H1 (cell line): ENCODE data around the gene CMSS1. TPM values are rescaled to one million over a fixed set of nuclear protein-coding genes. Genes with fewer than 3 reads are reported as not detected.

Experiments used
- CTCF ChIA-PET: fragments of 300-600 bp; sonication (Branson Sonifier 250); formaldehyde crosslinking; loops from one replicate; lab custom pipeline; 2021; ENCODE audit not compliant: partially characterized antibody; lab: Charles Lee
- POLR2A ChIA-PET: fragments of 300-600 bp; sonication (Branson Sonifier 250); formaldehyde crosslinking; loops from one replicate; lab custom pipeline; 2021; ENCODE audit warnings: inconsistent platforms; ENCODE audit not compliant: partially characterized antibody; lab: Charles Lee
- DNase-seq, 2 experiments: peaks; one replicate each; pipeline versions ENCODE4 v3.0.0 to v3.0.0-alpha.2; 2010 to 2022; ENCODE audit warnings: low spot score in 2 of 2, low read depth in 1 of 2, mixed read lengths in 1 of 2
- FAIRE-seq: peaks from 2 replicates; lab custom pipeline; 2011; peaks lifted over from hg19 to GRCh38; lab: Jason Lieb, UNC
- H2AFZ ChIP-seq: 2 replicates; pipeline ENCODE4 v1.8.1; 2012; ENCODE audit warnings: low read length, inconsistent platforms
- H2AK5ac ChIP-seq: 2 replicates; pipeline ENCODE4 v1.6.1; 2013; ENCODE audit warnings: low read depth, low read length
- H2BK120ac ChIP-seq: replicated peaks from 2 replicates; pipeline ENCODE3; 2013; ENCODE audit warnings: low read depth, low read length, inconsistent platforms
- H2BK12ac ChIP-seq: 2 replicates; pipeline ENCODE4 v1.6.1; 2013; ENCODE audit warnings: low read depth, low read length
- H2BK15ac ChIP-seq: 2 replicates; pipeline ENCODE4 v1.6.1; 2013; ENCODE audit warnings: low read length
- H2BK20ac ChIP-seq: 2 replicates; pipeline ENCODE4 v1.6.1; 2013; ENCODE audit warnings: low read length
- H2BK5ac ChIP-seq: 2 replicates; pipeline ENCODE4 v1.6.1; 2013; ENCODE audit warnings: low read depth, low read length
- H3K14ac ChIP-seq: 2 replicates; pipeline ENCODE4 v1.6.1; 2013; ENCODE audit warnings: inconsistent platforms; ENCODE audit not compliant: insufficient read length
- H3K18ac ChIP-seq: 2 replicates; pipeline ENCODE4 v1.6.1; 2013; ENCODE audit warnings: low read length; ENCODE audit errors: extremely low read depth
- H3K23ac ChIP-seq: 2 replicates; pipeline ENCODE4 v1.6.1; 2013; ENCODE audit warnings: inconsistent platforms; ENCODE audit not compliant: insufficient read length
- H3K23me2 ChIP-seq: 2 replicates; pipeline ENCODE4 v1.6.1; 2013; ENCODE audit warnings: low read depth, low read length
- H3K27ac ChIP-seq: 2 replicates; pipeline ENCODE4 v1.6.1; 2011; ENCODE audit warnings: low read depth, low read length, inconsistent platforms
- H3K27me3 ChIP-seq, 4 experiments: replicated peaks in 1 of 4; 1 replicate in 1 of 4; 2 replicates in 3 of 4; pipeline versions ENCODE4 v1.6.1 to v1.8.1; 2011 to 2013; ENCODE audit warnings: low read length in 3 of 4, mild to moderate bottlenecking in 3 of 4, inconsistent platforms in 2 of 4, mixed read lengths in 2 of 4, moderate library complexity in 1 of 4; ENCODE audit not compliant: control insufficient read depth in 3 of 4, insufficient read depth in 3 of 4; ENCODE audit errors: extremely low read depth in 1 of 4
- H3K36me3 ChIP-seq, 4 experiments: 2 replicates each; pipeline versions ENCODE4 v1.6.1 to v1.8.1; 2011 to 2013; ENCODE audit warnings: mild to moderate bottlenecking in 4 of 4, low read length in 3 of 4, moderate library complexity in 2 of 4, control low read depth in 1 of 4, inconsistent platforms in 1 of 4; ENCODE audit not compliant: insufficient read depth in 4 of 4, control insufficient read depth in 2 of 4
- H3K4ac ChIP-seq: replicated peaks from 2 replicates; pipeline ENCODE3; 2013; ENCODE audit warnings: low read length, low read depth, mixed read lengths, inconsistent platforms; ENCODE audit not compliant: insufficient read length
- H3K4me1 ChIP-seq, 4 experiments: replicated peaks in 1 of 4; 1 replicate in 1 of 4; 2 replicates in 3 of 4; pipeline versions ENCODE4 v1.6.1 to v1.8.1; 2011 to 2013; ENCODE audit warnings: low read length in 3 of 4, inconsistent platforms in 2 of 4, mixed read lengths in 1 of 4; ENCODE audit not compliant: insufficient read depth in 4 of 4, control insufficient read depth in 3 of 4
- H3K4me2 ChIP-seq, 2 experiments: 2 replicates each; pipeline versions ENCODE4 v1.6.1 to v1.8.1; 2011 to 2013; ENCODE audit warnings: low read depth in 2 of 2, low read length in 2 of 2, control low read depth in 1 of 2, inconsistent platforms in 1 of 2, mild to moderate bottlenecking in 1 of 2; ENCODE audit not compliant: insufficient read depth in 1 of 2
- H3K4me3 ChIP-seq, 4 experiments: fragments of 200-600, 300-600 bp in 1 of 4; sonication (generic), shearing (Covaris generic), sonication (Bioruptor Twin) in 1 of 4; 2 replicates each; pipeline versions ENCODE4 v1.5.1 to v1.8.1; 2011 to 2016; ENCODE audit warnings: low read length in 4 of 4, low read depth in 3 of 4, control low read depth in 2 of 4, inconsistent platforms in 2 of 4, mild to moderate bottlenecking in 2 of 4, mixed read lengths in 1 of 4, moderate library complexity in 1 of 4; ENCODE audit not compliant: insufficient read depth in 2 of 4; ENCODE audit errors: extremely low read depth in 1 of 4
- H3K56ac ChIP-seq: replicated peaks from 2 replicates; pipeline ENCODE3; 2013; ENCODE audit warnings: low read depth, mild to moderate bottlenecking, mixed read lengths, low read length, inconsistent platforms; ENCODE audit not compliant: insufficient read length
- H3K79me1 ChIP-seq: 2 replicates; pipeline ENCODE4 v1.6.1; 2013; ENCODE audit warnings: low read depth, low read length, control low read depth
- H3K79me2 ChIP-seq, 2 experiments: 2 replicates each; pipeline versions ENCODE4 v1.6.1 to v1.8.1; 2012 to 2013; ENCODE audit warnings: low read length in 2 of 2, mild to moderate bottlenecking in 2 of 2, inconsistent platforms in 1 of 2; ENCODE audit not compliant: insufficient read depth in 2 of 2, control insufficient read depth in 1 of 2
- H3K9ac ChIP-seq, 4 experiments: replicated peaks in 1 of 4; 1 replicate in 1 of 4; 2 replicates in 3 of 4; pipeline versions ENCODE4 v1.6.1 to v1.8.1; 2011 to 2013; ENCODE audit warnings: low read depth in 3 of 4, low read length in 3 of 4, control low read depth in 2 of 4, mild to moderate bottlenecking in 2 of 4, moderate library complexity in 2 of 4, inconsistent platforms in 1 of 4; ENCODE audit errors: extremely low read depth in 1 of 4
- H3K9me3 ChIP-seq, 2 experiments: 2 replicates each; pipeline versions ENCODE4 v1.6.1 to v1.8.1; 2012 to 2013; ENCODE audit warnings: mild to moderate bottlenecking in 2 of 2, moderate library complexity in 2 of 2, control low read depth in 1 of 2, inconsistent platforms in 1 of 2, low read depth in 1 of 2, low read length in 1 of 2, mixed read lengths in 1 of 2; ENCODE audit not compliant: insufficient read depth in 2 of 2
- H4K20me1 ChIP-seq, 2 experiments: replicated peaks in 1 of 2; 2 replicates each; pipeline versions ENCODE3 to v1.8.1; 2011 to 2013; ENCODE audit warnings: inconsistent platforms in 2 of 2, low read length in 2 of 2, mild to moderate bottlenecking in 1 of 2; ENCODE audit not compliant: insufficient read depth in 2 of 2, control insufficient read depth in 1 of 2
- H4K5ac ChIP-seq: 2 replicates; pipeline ENCODE4 v1.6.1; 2013; ENCODE audit warnings: low read length, low read depth, mixed read lengths, inconsistent platforms; ENCODE audit not compliant: insufficient read length
- H4K8ac ChIP-seq: 2 replicates; pipeline ENCODE4 v1.8.0; 2013; ENCODE audit warnings: mild to moderate bottlenecking, moderate library complexity, low read length, inconsistent platforms; ENCODE audit not compliant: insufficient read depth; ENCODE audit errors: extremely low read depth
- H4K91ac ChIP-seq: replicated peaks from 2 replicates; pipeline ENCODE3; 2013; ENCODE audit warnings: low read length, mixed read lengths, inconsistent platforms; ENCODE audit not compliant: insufficient read length
- CEBPB ChIP-seq: IDR thresholded peaks from 2 replicates; pipeline ENCODE4 v1.6.1; 2012; ENCODE audit warnings: low read depth, low read length
- CTCF ChIP-seq, 3 experiments: IDR thresholded peaks; 1 replicate in 2 of 3; 2 replicates in 1 of 3; pipeline versions ENCODE4 v1.5.1 to v1.6.1; 2011; ENCODE audit warnings: low read length in 3 of 3, mild to moderate bottlenecking in 3 of 3, inconsistent platforms in 2 of 3, low read depth in 1 of 3, moderate library complexity in 1 of 3; ENCODE audit not compliant: insufficient read depth in 1 of 3; ENCODE audit errors: control extremely low read depth in 1 of 3
- E2F6 ChIP-seq: IDR thresholded peaks from 2 replicates; pipeline ENCODE4 v1.6.1; 2012; ENCODE audit warnings: inconsistent platforms
- JUND ChIP-seq: IDR thresholded peaks from 2 replicates; pipeline ENCODE4 v1.6.1; 2011; ENCODE audit warnings: mild to moderate bottlenecking, improper control_type of control experiment, low read length
- SAP30 ChIP-seq: fragments of 300-600 bp; sonication (generic); IDR thresholded peaks from 2 replicates; pipeline ENCODE4 v1.7.1; 2012; ENCODE audit warnings: low read length, moderate library complexity, mild to moderate bottlenecking, inconsistent platforms; ENCODE audit not compliant: insufficient read depth, insufficient replicate concordance
- SIN3A ChIP-seq, 2 experiments: IDR thresholded peaks in 1 of 2; conservative IDR thresholded peaks in 1 of 2; 2 replicates each; pipeline ENCODE4 v1.6.1; 2011 to 2012; ENCODE audit warnings: low read length in 2 of 2, improper control_type of control experiment in 1 of 2, low read depth in 1 of 2, mild to moderate bottlenecking in 1 of 2
- SRF ChIP-seq: IDR thresholded peaks from 2 replicates; pipeline ENCODE4 v1.6.1; 2011; ENCODE audit warnings: mild to moderate bottlenecking, low read depth, low read length, moderate library complexity
- WGBS, 2 experiments: shearing (Covaris generic) in 1 of 2; methylation state at CpG; one replicate each; pipeline versions ENCODE4 v1.1.6 to v1.1.7; 2013 to 2015; ENCODE audit warnings: low lambda C conversion rate in 2 of 2, mixed read lengths in 2 of 2, inconsistent platforms in 1 of 2, low coverage in 1 of 2, missing lambda C conversion rate in 1 of 2; ENCODE audit not compliant: insufficient replicate concordance in 2 of 2, insufficient coverage in 1 of 2, insufficient read length in 1 of 2; ENCODE audit errors: extremely low coverage in 1 of 2, missing lambda C conversion rate in 1 of 2; 5-methylcytosine and 5-hydroxymethylcytosine counted together
- polyA plus RNA-seq, 7 experiments: library from polyadenylated mRNA; depleted of rRNA in 3 of 7; stranded (reverse) in 5 of 7; unstranded in 2 of 7; fragments of >200 nt in 5 of 7; fragments of 200-250 nt in 2 of 7; gene quantifications; 1 replicate in 5 of 7; 2 replicates in 1 of 7; 4 replicates in 1 of 7; pipeline versions ENCODE4 v1.2.1 to v1.2.3, GENCODE V29; 2011 to 2013; ENCODE audit warnings: missing spikeins in 2 of 7, mixed read lengths in 2 of 7
- total RNA-seq: library from RNA; stranded (reverse); fragmentation: NEBNext Ultra II Directional; extraction: Animal tissue kit (Norgen Biotek cat#: 25700); gene quantifications from 2 replicates; pipeline ENCODE4 v1.2.1, GENCODE V29; 2021

Gene CMSS1
- total and polyA plus RNA-seq, 2 of the 8 experiments (the other 6 are each of a cell fraction or from before 2014, with no cell fraction given) = 15.2 to 75.1 TPM

GRCh38 chr3:100136921-100137320 is 319.3 kb downstream of the CMSS1 start:
- H3K27me3 ChIP-seq = no peaks in the 10 kb centered on the region
- no peak overlapping the region for H3K18ac ChIP-seq
- no peak overlapping the region for H2AFZ ChIP-seq
- H4K5ac ChIP-seq = no peak overlapping the region
- H2AK5ac ChIP-seq = no peak overlapping the region
- WGBS, 2 experiments = 95% methylated on average over 1 of the region's 1 CpG; no CpG with 5 or more reads in 1 of the 2 experiments
- no peak overlapping the region for H2BK20ac ChIP-seq
- H3K4me1 ChIP-seq = no peaks in the 10 kb centered on the region
- no peak overlapping the region for H2BK12ac ChIP-seq
- H3K27ac ChIP-seq = no peak overlapping the region
- no peak overlapping the region for H2BK15ac ChIP-seq
- H3K4me2 ChIP-seq = no peak overlapping the region
- H3K79me2 ChIP-seq = no peaks in the 10 kb centered on the region
- no peaks in the 10 kb centered on the region; a peak in 1 of 8 replicates for H3K36me3 ChIP-seq
- no peak overlapping the region for H2BK120ac ChIP-seq
- H3K9ac ChIP-seq = no peak overlapping the region; a peak in 1 of 7 replicates
- H3K4ac ChIP-seq = no peak overlapping the region
- no peak overlapping the region for H3K56ac ChIP-seq
- TF ChIP-seq SRF (no peak), JUND (no peak), CTCF (IDR thresholded peaks at IDR 0.05; ENCODE audit: control extremely low read depth in 1 of 3, insufficient read depth in 1 of 3, low read depth in 1 of 3, low read length in 3 of 3) (no peak), CEBPB (no peak), SIN3A (conservative IDR thresholded peaks at IDR 0.05 in 1 of 2, IDR thresholded peaks at IDR 0.05 in 1 of 2; ENCODE audit: low read depth in 1 of 2, low read length in 2 of 2) (no peak), E2F6 (no peak), SAP30 (no peak)
- H3K23me2 ChIP-seq = no peaks in the 10 kb centered on the region
- FAIRE-seq (no peak), DNase-seq (no peak)
- H3K9me3 ChIP-seq = 0 out of 4 replicates have a peak, but pooled peaks cover 0 to 6% of the 10 kb centered on the region in 2 experiments
- no peak overlapping the region for H3K14ac ChIP-seq
- H4K91ac ChIP-seq = no peak overlapping the region
- no peaks in the 10 kb centered on the region for H4K20me1 ChIP-seq
- H4K8ac ChIP-seq = no peak overlapping the region
- no peak overlapping the region for H2BK5ac ChIP-seq
- no peak overlapping the region for H3K4me3 ChIP-seq
- CTCF ChIA-PET = interaction anchor here (0.6 to 2.1 kb wide), 5 partner anchors 11 to 453 kb away, joined by 3 to 7 read pairs (median 4); no protein-coding TSS in a partner anchor
- POLR2A ChIA-PET = no interaction called here
- H3K23ac ChIP-seq = no peak overlapping the region
- H3K79me1 ChIP-seq = no peaks in the 10 kb centered on the region
